Left renal pelvis (tissue), 4 donors: Measurements from ENCODE around the gene TTC32. TPM values are rescaled to one million over a fixed set of nuclear protein-coding genes. Genes with fewer than 3 reads are reported as not detected.
A peak's percentile ranks its signal among the peaks of the same experiment; 100 is the strongest.
"Not testable (repeated sequence)": the region's sequence is repeated elsewhere in the genome, so short reads cannot be mapped to it uniquely, and the experiment has no call there.

Experiments
- DNase-seq, 4 donors: peaks; one replicate each; pipeline ENCODE4 v3.0.0-alpha.2; 2013; ENCODE audit warnings: low read depth in 4 of 4, low spot score in 3 of 4
- polyA plus RNA-seq, 4 donors: library from polyadenylated mRNA; unstranded; fragments of 120-200 nt; gene quantifications; one replicate each; pipeline ENCODE4 v1.2.1, GENCODE V29; 2013; ENCODE audit not compliant: insufficient read length in 4 of 4

The TTC32 gene
- 10 to 100 TPM; 25.8 to 53.2 (median 38.8) TPM for polyA plus RNA-seq

GRCh38 chr2:19901442-19902215 is at the start of gene TTC32:
Gene TTC32 (minus strand): TSS chr2:19901983. CDS start chr2:19901854, 129 bp downstream.
- peak; percentile 93 to 97 (median 94) for DNase-seq

GRCh38 chr2:19949071-19949470 is 47.3 kb upstream of the TTC32 start:
- DNase-seq: no peak

GRCh38 chr2:19947184-19947940 is 45.6 kb upstream of the TTC32 start:
- DNase-seq: no peak

DNA sequence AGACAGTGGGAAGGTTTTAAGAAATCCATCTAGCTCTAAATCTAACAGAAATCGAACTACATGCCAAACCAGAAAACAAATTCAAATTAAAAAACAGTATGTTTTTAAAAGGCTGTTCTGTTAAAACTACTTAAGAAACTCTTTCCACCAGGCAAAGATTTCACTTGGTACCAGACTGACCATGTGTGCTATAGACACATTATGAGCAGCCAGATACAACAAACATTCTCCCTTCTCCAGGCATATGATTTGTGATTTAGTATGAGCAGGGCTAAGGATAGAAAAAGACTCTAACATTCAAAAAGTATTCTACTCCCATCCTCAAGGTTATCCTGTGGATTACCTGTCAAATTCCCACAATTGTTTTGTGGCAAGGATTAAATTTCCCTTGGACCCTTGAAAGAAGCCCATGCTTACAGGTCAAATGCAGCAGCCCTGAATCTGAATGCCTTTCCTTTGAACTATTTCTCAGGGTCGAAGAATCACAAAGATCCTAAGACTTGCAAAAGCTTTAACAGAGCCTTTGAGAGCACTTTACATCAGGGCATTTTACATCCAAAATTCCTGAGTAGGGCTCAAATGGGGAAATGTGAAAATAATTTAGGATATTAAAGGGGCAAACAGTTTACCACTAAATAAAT is 42.5 kb upstream of the TTC32 start:
- no peak for DNase-seq

DNA sequence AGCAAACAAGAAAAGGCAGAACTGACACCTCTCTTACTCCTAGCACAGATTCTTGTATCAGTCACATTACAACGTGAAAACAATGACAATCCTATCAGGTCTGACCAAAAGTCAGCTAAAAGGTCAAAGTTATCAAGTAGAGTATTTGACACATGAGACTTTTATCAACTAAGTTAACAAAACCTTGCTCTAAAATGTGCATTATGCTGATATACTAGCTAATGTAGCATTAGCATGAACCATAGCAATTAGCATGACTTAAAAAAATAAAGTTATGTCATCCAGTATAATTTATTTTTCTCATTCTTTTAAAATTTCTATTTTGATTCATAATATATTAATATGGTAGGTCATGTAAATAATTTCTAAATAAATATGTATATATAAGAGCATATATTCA is 41.4 kb upstream of the TTC32 start:
- no peak for DNase-seq

DNA sequence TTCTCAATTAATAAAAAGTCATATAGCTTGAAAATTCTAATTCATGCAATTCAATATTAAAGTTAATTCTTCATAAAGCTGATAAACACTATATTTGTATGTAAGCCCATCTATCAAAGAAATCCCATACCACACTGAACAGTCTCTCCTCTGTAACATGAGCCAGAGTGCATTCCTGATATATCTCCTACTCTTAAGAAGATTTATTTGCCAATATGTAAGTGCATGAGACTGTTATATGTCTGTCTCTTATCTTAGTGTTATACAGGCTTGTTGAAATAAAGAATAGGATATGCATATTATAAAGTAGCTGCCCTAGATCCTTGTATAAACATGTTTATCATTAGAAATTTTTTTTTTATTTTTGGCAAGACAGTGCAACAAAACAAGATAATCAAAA is 40.4 kb upstream of the TTC32 start:
- no peak for DNase-seq

DNA sequence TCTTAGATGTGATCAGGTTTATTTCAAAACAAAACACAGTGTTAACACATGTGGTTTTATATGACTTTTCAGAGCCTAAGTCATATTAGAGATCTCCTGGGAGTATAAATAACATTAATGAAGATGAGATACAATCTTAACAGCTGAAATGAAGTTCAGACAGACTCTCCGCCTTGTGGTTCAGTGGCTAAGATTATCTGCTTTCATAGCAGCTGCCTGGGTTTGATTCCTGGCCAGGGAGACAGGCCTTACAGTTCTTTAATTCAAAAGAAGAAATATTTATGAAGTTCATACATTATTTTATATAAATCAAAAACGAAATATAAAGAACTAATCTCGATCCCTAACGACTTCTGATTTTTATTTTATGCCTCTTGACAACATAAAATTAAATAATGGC is 35.2 kb upstream of the TTC32 start:
- peak in 2 of 4 donors; percentile 6 to 12 for DNase-seq

DNA sequence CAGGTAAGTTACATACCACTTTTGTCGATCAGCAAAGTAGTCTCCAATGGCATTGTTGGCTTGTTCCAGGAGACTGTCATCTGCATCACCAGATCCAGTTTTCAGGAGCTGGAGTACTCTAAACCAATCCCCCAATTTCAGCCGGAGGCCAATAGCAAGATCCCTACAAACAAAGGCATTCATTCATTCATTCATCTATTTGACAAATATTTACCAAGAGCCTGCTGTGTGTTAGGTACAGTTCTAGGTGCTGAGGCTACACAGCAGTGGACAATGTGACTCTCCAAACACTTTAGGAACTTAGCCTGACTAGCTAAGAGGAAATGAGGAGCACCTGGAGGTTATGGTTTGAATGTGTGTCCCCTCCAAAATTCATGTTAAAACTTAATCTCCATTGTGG is 34.4 kb upstream of the TTC32 start:
- no peak for DNase-seq

DNA sequence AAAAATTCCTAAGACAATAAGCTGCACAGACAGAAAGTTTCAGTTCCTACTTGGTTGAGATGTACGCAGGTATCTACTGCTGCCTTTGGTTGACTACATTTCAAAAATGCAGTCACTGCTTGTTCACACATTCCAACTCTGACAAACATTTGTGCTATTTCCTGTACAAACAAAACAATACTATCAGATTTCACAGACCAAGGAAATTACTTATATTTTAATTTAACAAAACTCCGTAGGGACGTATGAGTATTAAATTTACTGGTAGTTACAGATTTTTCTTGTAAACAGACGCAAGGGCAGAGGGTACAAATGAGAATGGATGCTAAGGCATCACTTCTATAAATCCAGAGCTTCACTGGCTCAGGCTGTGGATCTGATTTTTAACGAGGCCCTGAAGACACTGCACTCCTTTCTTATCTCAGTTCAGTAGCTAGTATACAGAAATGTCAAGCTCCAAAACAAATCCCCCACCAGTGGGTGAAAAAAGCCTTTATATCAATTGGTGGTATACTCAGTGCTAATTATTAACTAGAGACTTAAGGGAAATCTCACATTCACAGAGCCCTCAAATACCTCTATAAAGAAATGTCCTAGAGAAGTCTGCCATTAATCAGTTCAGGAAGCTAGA is 31.7 kb upstream of the TTC32 start:
- peak in 2 of 4 donors; percentile 8 to 17 for DNase-seq

GRCh38 chr2:19932928-19933327 is 31.1 kb upstream of the TTC32 start:
- DNase-seq: no peak

DNA sequence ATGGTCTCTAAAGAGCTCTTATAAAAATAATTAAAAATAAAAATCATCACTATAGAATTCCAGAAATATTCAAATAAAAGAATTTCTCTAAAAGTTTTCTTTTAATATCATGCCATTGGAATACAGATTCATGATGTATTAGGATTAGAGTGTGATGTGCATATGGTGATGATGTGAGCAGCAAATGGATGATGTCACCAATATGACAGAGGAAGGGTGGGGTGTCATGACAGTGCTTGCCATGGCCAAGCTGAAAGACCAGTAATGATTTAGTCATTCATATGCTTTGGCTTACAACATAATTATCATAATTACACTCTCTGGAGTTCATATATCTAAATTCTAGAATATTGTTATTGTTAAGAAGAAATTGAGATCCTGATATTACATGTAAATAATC is 27.4 kb upstream of the TTC32 start:
- no peak for DNase-seq

GRCh38 chr2:19927816-19928215 is 26.0 kb upstream of the TTC32 start:
- not testable (repeated sequence) for DNase-seq

GRCh38 chr2:19924526-19924925 is 22.7 kb upstream of the TTC32 start:
- not testable (repeated sequence) for DNase-seq

GRCh38 chr2:19922188-19922587 is 20.4 kb upstream of the TTC32 start:
- not testable (repeated sequence) for DNase-seq

DNA sequence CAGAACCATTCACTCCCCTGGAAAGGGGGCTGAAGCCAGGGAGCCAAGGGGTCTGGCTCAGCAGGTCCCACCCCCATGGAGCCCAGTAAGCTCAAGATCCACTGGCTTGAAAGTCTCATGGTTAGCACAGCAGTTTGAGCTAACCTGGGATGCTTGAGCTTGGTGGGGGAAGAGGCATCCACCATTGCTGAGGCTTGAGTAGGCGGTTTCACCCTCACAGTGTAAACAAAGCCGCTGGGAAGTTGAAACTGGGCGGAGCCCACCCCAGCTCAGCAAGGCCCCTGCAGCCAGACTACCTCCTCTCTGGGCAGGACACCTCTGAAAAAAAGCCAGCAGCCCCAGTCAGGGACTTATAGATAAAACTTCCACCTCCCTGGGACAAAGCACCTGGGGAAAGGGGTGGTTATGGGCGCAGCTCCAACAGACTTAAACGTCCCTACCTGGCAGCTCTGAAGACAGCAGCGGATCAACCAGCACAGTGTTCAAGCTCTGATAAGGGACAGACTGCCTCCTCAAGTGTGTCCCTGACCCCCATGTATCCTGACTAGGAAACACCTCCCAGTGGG is 14.7 kb upstream of the TTC32 start:
- no peak for DNase-seq

DNA sequence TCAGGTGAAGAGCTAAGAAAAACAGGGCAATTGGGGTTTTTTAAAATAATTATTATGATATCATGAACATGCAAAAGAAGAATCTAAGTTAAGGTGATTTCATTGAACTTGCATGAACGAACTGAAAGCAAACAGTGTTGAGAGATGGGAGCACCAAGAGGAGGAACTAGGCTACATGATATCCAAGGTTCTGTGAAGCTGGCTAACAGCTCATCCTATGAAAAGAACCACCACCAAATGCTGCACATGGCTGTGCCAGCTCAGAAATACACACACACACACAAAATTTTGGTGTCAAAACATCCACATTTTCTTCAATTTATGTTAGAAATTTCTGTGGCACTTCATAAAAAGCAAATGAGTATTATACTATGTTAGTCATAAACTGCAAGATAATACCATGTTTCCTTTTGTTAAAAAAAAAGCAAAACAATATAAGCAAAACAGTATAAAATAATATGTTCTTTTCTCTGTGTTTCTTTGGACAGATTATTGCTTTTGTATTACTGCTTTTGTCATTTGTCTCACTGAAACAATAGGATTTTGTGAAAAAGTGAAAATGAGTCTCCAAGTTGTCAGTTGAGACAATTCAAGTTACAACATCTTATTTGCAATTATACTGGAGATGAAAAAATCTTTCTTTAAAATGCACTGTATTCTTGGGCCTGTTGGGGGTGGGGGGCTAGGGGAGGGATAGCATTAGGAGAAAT is 12.6 kb upstream of the TTC32 start:
- DNase-seq: no peak

DNA sequence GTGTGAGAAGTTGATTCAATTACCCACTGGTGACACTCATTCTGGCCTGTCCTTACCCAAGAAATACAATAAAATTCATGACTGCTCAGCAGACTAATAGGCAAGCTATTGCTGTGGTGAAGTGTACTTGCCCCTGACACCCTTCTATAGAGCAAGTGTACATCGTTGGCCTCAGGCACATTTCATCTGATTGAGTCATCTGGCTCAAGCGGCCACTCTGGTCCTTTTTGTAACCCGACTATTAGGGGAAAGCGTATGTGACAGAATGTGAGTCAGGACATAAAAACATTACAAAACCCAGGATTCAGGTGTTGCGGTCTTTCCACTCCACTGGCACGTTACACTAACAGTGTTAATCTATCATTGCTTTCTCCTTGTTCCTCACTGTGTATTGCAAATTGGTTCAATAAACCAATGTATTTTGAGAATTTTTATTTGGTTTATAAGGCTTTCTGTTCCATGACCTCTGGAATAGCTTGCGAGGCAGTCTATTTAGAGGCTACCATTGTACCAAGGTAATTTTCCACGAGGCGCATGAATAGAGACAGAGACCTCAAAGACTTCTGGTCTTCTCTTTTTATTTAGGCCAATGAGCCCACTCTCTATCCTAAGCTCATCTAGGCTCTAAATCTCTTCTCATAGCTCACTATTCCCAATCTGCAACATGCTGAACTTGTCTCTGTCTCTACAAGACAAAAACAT is 10.2 kb upstream of the TTC32 start:
- no peak for DNase-seq

DNA sequence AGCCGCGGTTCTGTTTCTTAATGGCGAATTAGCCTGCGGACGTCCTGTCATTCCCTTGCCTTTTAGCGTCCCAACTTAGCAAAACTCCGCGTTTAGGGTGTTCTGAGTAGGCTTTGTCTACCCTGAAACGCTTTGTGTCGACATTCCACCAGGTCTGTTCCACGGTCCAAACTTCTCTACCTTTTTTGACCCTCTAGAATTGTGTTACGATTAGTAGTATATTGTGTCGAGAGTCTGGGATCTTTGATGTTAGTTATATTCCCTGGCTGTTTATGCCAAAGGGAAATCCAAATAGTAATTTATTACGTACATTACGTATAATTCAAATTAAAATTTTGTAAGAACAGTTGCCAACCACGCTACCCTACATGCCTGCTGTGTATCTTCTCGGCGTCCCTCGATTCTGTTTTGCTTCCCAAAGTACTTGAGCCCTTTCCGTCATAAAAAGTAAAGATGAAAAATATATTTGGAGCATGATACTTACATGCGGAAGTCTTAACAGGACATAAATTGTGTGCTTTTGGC is 495 bp upstream of the TTC32 start:
- DNase-seq: no peak

DNA sequence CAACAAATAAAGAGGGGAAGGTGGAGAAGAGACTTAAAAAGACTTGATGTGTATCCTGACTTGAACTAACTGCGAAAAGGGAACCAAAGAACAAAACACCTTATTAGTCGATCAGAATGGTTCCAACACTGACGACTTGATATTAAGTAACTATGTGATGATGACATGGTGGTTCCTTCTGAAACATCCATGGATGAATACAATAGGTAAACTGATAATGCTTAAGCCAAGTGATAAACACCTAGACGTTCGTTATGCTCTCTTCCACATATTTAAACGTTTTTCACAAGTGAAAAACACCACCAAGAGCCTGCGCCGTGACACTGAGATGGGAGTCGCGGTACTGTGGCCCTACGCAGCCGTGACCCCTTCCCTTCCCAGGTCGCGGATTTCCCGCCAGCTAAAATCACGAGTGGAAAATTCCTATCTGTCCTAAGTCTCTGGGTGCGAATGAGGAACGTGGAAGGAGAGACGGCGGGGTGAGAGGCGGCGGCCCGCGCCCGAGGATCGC is 797 bp downstream of the TTC32 start:
- DNase-seq: peak; percentile 1 to 46 (median 18)
